Activated gamma-delta T cell treated with Interleukin-2 at 50 U/mL for 16 hours (primary cell): ENCODE measurements around the gene KLK8.
"Not testable (repeated sequence)": the region's sequence is repeated elsewhere in the genome, so short reads cannot be mapped to it uniquely, and the experiment has no call there.

Source experiments
- DNase-seq: peaks from one replicate; pipeline ENCODE4 v3.0.0-alpha.2; 2020

KLK8 gene

GRCh38 chr19:51016798-51017683, 15.6 kb upstream of the KLK8 start:
- peak; percentile 42 for DNase-seq

GRCh38 chr19:51015691-51016267, 14.4 kb upstream of the KLK8 start:
- DNase-seq, result no peak

GRCh38 chr19:51014242-51014641, 12.8 kb upstream of the KLK8 start:
- no peak for DNase-seq

- DNase-seq, result no peak
Measured at GRCh38 chr19:51012661-51013190, 11.3 kb upstream of the KLK8 start.

GRCh38 chr19:51010066-51010795, 8.8 kb upstream of the KLK8 start:
- no peak for DNase-seq

- no peak for DNase-seq
Measured at GRCh38 chr19:51009061-51009891, 7.9 kb upstream of the KLK8 start.

- no peak for DNase-seq
Measured at GRCh38 chr19:51007488-51007887, 6.1 kb upstream of the KLK8 start.

GRCh38 chr19:51006406-51006805, 5.0 kb upstream of the KLK8 start:
- DNase-seq, result no peak

- no peak for DNase-seq
Measured at GRCh38 chr19:51005248-51005647, 3.8 kb upstream of the KLK8 start.

GRCh38 chr19:51003316-51003715, 1.9 kb upstream of the KLK8 start:
- DNase-seq, result no peak

GRCh38 chr19:51002542-51003311, 1.3 kb upstream of the KLK8 start:
- no peak for DNase-seq

GRCh38 chr19:51002089-51002532, 707 bp upstream of the KLK8 start:
- no peak for DNase-seq

GRCh38 chr19:51000981-51001380, 423 bp downstream of the KLK8 start:
- no peak for DNase-seq

GRCh38 chr19:51000426-51000825, 978 bp downstream of the KLK8 start:
- DNase-seq, result no peak

- DNase-seq, result no peak
Measured at GRCh38 chr19:50998686-50999085, 2.7 kb downstream of the KLK8 start.

- no peak for DNase-seq
Measured at GRCh38 chr19:50998061-50998460, 3.3 kb downstream of the KLK8 start.

- no peak for DNase-seq
Measured at GRCh38 chr19:50994129-50994528, 7.3 kb downstream of the KLK8 start.

GRCh38 chr19:50992666-50993035, 8.8 kb downstream of the KLK8 start:
- no peak for DNase-seq

- not testable (repeated sequence) for DNase-seq
Measured at GRCh38 chr19:50984416-50984815, 17.0 kb downstream of the KLK8 start.

GRCh38 chr19:50983625-50984292, 17.6 kb downstream of the KLK8 start, which contains the start of gene KLK7:
Gene KLK7, minus strand, starts transcription at chr19:50983917. Its CDS starts 1,518 bp downstream, at chr19:50982399.
- no peak for DNase-seq

- no peak for DNase-seq
Measured at GRCh38 chr19:50982186-50982585, 19.2 kb downstream of the KLK8 start.
